HG03342 (cell line): ENCODE results near the gene HNMT.
"Not testable (repeated sequence)": the region's sequence is repeated elsewhere in the genome, so short reads cannot be mapped to it uniquely, and the experiment has no call there.

Source experiments
- ATAC-seq: cut with Tn5 transposase; IDR thresholded peaks from one replicate; pipeline ENCODE4 v1.9.1; 2021; ENCODE audit warnings: mild to moderate bottlenecking, moderate library complexity; ENCODE audit not compliant: unreplicated experiment

HNMT gene

DNA sequence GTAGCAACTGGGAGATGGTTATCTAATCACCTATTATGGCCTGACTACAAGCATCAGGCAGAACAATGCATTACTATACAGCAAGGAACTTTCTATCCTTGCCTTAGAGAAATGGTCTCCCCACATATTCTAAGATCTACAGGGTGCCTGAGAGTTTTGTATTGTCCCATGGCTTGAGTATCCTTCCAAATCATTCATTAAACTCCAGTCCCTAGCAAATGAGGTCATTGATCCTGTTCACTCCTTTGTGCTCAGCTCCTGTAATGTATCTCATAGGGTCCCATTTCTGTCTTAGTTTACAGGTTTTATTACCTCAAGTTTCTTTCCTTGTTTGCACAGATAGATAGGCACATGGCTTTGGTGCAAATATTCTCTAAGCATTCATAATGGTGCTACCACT, 9.0 kb downstream of the HNMT start:
- no peak for ATAC-seq

DNA sequence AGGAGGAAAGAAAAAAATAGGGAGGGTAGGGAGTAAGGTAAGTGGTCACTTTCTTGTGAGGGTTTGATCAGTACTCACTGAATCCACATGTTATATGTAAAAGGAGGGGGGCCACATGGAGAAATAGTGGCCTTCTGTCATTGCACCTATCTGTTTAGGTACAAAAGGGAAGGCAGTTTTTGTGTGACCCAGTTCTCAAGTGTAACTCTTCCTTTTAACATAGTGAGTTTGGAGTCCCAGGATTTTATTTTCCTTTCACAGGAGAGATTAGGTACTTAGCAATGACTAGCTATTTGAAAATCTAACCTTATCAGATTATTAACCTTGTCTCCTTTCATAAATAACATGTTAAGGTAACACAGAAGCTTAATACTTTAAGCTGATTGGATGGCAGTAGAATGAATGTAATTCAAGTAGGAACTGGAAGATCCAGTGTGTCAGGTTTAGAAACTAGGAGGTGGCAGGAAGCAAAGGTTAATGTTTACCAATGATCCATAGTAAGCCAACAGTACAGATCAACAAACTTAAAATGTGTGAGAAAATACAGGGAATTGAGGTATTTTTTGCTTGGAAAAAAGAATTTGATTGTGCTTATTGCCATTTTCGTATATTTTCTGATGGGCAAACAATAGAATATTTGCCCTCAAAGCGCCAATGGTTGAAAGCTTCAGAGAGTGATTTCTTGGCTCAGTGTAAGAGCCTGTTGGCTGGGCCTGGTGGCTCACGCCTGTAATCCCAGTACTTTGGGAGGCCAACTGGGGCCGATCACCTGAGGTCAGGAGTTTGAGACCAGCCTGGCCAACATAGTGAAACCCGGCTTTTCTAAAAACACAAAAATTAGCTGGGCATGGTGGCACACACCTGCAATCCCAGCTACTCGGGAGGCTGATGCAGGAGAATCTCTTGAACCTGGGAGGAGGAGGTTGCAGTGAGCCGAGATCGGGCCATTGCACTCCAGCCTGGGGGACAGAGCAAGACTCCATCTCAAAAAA, 11.3 kb downstream of the HNMT start:
- ATAC-seq, result no peak

DNA sequence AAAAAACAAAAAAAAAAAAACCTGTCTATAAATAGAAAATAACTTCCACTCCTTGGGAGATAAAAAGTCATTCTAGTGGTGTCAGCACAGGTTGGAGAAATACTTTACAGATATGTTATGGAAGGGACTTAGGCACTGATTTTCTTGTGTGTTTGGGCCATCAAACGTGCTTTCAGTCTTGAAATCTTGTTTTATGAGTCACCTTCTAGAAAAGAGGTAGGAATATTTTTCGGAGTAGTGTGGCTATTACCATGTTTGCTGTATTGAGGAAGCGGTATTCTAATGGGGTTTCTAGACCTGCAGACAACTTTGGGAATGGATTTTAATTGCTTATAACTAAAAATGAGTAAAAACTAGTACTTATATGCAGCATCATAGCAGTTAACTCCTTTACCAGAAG, 12.0 kb downstream of the HNMT start:
- ATAC-seq, result no peak

DNA sequence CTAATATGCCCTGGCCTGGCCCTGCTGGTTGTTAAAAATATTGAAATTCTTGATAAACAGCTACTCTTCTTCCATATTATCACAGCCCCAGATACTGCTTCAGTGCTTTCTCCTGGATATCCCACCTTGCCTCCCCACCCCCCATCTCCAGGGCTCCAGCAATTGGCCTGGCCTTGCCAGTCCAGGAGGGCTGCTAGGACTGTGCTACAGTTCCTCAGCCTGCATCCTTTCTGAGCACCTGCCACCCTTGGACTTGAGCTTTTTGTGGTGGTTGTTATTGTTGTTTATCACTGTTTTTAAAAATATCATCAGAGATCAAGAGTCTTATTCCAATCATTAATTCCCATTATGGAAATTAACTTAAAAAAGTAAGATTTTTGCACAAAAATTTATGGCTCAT, 13.5 kb downstream of the HNMT start:
- no peak for ATAC-seq

DNA sequence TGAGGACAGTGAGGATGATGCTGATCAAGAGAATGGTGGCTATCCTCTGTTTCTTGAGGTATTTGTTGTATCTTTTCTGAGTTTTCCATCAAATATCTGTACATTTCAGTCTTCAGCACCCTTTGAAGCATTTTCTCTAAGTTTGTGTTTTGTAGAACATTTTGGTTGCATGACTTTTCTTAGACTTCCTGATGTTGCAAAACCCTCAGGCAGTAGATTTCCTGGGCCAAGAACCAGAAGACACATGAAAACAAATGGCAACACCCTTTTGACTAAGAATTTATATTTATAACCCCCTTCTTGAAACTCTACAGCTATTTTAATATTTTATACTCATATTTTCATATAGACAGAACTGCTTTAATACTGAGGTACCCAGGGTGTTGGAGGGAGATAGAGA, 16.2 kb downstream of the HNMT start:
- no peak for ATAC-seq

DNA sequence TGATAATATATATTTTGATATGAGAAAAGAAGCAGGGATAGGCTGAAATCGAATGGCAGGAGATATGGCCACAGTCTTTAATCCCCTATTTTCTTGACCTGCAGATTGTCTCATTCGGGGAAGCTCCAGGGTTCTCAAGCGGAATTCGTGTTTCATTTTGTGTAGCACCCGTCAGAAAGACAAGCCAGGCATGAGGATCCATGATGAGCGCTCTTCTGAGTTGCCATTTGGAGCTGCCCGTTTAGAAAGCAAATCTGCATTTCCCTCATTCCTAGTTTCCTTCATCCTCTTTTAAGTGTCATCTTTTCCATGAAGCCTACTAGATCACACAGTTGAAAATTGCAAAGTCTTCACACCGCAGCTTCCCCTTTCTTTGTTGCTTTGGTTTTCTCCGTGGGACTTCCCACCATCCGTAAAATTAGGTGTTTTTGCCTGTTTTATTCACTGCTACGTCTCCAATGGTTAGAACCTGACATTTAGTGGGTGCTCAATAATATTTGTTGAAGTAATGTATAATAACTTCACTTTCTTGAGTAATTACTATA, 16.9 kb downstream of the HNMT start:
- ATAC-seq, result no peak

DNA sequence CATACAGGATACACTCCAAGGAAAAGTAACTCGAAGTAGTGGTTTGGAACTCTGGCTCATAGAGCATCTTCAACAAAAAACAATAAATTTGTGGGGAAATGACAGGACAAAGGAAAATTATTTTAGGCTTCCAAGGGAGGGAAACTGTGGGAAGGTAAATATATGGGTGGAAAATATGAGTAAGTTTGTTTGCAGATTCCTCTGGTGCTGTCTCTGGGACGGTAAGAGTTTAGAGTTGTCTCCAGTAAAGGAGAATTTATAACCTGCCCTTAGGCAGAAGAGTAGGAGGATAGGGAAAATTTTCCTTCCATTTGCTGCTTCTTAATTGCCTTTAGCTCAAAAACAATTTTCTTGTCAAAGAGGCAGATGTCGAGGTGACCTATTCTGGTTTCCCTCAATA, 19.3 kb downstream of the HNMT start:
- no peak for ATAC-seq

DNA sequence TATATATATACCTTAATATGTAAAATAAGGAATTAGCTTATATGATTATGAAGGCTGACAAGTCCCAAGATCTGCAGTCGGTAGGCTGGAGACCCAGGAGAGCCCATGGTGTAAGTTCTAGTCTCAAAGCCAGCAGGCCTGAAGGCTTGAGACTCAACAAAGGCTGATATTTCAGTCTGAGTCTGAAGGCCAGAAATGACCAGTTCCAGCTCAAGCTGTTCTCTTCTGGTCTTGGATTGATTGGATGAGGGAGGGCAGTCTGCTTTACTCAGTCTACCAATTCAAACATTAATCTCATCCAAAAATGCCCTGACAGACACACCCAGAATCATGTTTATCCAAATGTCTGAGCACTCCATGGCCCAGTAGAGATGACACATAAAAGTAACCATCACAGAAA, 22.0 kb downstream of the HNMT start:
- no peak for ATAC-seq

DNA sequence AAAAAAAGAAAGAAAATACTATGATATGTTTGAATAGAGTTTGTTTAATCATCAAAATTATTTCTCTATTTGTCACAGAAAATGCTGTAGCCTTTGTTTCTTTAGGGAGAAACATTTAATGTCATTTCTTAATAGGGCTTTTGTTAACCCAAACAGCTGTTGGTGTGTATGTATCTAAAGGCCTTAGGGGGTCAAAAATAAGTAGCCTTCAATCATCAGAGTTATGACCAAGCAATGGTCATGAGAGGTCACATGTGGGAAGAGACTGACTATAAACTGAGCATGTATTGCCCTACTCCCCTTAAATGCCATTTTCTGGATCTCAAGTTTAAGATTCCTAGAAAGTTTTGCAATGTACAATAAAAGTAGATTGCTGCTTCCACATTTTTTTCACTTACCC, 22.7 kb downstream of the HNMT start:
- ATAC-seq, result no peak

DNA sequence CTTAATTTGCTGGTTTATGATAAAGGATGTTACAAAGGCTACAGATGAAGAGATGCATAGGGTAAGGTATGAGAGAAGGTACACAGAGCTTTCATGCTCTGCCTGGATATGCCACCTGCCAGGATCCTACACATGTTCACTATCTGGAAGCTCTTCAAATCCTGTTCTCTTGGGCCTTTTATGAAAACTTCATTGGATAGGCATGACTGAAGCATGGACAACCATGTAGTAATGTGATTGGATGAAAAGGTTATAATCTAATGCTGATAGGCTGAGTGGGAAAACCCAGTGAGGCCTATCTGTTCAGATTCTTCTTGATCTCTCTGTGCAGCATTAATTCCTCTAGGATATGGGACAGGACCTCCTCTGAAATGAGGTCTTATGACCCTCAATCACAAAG, 26.8 kb downstream of the HNMT start:
- ATAC-seq, result no peak

DNA sequence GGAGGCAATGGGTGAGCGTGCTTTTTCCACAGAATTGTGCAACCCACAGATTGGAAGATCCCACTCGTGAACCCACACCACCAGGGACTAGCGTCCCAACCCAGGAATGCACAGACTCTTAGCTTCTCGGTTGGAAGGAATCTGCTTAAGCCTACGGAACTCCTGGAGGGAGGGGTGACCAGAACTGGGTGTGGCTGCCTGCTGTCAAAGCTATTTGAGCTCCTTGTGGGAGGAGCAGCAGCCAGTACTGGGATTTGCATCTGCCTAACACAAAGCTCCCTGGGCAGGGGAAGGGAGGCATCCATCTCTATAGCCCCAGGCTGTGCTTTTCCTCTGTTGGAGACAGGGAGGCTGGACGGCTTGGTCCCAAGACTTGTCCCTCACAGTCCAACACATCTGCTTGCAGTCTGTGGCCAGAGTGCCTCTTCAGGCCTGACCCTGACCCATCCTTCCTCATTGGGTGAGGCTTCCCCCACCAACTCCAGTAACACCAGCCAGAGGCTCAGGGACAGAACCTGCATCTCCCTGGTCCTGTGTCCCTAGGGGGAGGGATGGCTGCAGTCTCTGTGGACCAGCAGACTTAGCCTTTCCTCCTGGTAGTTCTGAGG, 27.9 kb downstream of the HNMT start:
- no peak for ATAC-seq

DNA sequence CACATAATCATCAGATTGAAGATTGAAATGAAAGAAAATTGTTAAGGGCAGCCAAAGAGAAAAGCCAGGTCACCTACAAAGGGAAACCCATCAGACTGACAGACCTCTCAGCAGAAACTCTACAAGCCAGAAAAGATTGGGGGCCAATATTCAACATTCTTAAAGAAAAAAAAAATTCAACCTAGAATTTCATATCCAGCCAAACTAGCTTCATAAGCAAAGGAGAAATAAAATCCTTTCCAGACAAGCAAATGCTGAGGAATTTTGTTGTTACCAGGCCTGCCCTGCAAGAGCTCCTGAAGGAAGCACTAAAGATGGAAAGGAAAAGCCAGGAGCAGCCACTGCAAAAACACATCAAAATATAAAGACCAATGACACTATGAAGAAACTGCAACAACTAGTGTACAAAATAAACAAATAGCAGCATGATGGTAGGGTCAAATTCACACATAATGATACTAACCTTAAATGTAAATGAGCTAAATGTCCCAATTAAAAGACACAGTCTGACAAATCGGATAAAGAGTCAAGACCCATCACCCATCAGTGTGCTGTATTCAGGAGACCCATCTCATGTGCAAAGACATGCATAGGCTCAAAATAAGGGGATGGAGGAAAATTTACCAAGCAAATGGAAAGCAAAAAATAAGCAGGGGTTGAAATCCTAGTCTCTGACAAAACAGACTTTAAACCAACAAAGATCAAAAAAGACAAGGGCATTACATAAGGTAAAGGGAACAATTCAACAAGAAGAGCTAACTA, 29.6 kb downstream of the HNMT start:
- ATAC-seq, result not testable (repeated sequence)

DNA sequence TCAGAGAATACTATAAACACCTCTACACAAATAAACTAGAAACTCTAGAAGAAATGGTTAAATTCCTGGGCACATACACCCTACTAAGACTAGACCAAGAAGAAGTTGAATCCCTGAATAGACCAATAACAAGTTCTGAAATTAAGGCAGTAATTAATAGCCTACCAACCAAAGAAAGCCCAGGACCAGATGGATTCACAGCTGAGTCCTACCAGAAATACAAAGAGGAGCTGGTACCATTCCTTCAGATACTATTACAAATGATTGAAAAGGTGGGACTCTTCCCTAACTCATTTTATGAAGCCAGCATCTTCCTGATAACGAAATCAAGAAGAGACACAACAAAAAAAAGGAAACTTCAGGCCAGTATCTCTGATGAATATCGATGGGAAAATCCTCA, 31.1 kb downstream of the HNMT start:
- ATAC-seq, result not testable (repeated sequence)

DNA sequence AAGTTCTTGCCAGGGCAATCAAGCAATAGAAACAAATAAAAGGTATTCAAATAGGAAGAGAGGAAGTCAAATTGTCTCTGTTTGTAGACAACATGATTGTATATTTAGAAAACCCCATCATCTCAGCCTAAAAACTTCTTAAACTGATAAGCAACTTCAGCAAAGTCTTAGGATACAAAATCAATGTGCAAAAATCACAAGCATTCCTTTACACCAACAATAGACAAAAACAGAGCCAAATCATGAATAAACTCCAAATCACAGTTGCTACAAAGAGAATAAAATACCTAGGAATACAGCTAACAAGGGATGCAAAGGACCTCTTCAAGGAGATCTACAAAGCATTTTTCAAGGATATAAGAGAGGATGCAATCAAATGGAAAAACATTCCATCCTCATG, 31.9 kb downstream of the HNMT start:
- ATAC-seq, result not testable (repeated sequence)

DNA sequence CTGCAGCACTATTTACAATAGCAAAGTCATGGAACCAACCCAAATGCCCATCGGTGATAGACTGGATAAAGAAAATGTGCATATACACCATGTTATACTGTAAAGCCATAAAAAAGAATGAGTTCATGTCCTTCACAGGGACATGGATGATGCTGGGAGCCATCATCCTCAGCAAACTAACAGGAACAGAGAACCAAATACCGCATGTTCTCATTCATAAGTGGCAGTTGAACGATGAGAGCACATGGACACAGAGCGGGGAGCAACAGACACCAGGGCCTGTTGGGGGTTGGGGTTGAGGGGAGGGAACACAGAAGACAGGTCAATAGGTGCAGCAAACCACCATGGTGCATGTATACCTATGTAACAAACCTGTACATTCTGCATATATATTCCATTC, 33.5 kb downstream of the HNMT start:
- ATAC-seq, result no peak

DNA sequence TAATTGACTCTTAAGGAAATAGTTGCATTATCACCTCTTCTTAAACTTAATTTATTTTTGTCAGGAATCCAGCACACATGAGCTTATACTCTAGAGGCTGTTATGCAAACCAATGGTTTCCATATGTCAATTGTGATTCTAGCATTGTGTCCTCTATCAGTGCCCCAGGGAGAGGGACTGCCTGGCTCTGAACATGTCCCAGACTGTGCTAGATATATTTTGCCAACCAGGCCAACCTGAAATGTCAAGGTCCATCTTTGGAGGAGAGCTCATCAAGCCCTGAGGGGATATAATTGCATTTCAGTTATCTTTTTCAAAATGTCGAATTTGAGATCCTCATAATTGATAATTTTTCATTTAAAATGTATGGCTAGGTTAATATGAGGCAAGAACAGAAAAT, 34.2 kb downstream of the HNMT start:
- ATAC-seq, result no peak

DNA sequence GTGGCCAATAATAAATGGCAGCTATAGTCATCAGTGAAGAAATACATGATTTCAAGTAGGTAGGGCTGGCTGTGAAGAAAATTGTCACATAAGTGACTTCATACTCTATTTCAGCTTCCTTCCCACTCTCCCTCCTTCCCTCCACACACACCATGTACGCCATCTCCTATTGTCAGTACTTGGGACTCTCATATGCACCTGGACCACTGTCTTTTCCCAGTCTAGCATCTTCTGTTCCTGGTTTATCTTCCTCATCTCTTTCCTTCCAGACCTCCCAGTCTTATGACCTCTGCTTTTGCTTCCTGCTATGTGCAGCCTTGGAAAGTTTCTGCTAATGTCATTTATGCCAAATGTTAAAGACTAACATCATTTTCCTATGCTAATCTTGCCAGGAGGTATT, 35.0 kb downstream of the HNMT start:
- ATAC-seq, result no peak

DNA sequence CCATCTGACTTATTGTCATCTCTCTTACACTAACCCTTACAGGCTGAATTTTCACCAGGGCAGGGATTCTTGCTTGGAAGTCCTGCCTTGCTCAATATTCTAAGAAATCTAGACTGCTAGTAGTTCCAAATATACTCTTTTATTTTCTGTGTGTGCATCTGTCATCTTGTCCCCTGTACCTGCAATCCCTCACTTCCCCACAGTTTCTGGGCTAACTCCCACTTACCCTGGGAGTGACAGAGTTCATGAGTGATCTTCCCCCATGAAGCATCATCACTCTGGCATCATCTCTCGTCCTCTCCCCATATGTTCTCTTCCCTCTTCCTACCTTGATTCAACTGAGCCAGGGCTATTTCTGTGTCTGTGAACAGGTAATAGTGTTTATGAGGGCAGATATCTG, 35.7 kb downstream of the HNMT start:
- ATAC-seq, result no peak

DNA sequence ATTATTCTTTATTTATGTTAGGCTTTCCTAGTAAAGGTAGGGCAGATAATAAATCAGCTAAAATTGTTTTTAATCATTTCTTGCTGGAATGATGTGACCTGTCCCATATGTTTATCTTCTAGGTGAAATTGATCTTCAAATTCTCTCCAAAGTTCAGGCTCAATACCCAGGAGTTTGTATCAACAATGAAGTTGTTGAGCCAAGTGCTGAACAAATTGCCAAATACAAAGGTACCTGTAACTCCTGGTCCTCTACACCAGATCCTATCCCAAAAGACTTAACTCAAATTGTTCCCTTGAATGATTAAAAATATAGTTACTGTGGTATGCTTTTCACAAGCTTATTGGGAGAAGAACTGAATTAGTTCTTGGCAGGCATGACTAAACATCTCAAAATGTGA, 36.5 kb downstream of the HNMT start:
- no peak for ATAC-seq

DNA sequence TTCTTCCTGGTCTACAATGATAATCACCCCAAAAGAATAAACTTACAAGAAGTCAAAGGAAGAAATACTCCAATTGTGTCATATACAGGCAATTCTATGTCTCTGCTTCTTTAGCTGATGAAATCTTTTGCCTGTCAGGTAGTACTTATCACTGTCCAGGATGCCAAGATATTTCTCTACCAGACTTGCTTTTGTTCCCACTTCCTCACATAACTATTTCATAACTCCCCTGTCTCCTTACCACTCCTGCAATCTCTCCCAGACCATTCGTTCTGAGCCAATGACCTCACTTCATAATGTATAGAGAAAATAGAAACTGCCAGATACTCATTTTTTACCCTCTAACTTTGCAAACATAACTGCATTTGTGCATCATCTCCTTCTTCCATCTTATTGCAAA, 39.1 kb downstream of the HNMT start:
- ATAC-seq, result no peak

DNA sequence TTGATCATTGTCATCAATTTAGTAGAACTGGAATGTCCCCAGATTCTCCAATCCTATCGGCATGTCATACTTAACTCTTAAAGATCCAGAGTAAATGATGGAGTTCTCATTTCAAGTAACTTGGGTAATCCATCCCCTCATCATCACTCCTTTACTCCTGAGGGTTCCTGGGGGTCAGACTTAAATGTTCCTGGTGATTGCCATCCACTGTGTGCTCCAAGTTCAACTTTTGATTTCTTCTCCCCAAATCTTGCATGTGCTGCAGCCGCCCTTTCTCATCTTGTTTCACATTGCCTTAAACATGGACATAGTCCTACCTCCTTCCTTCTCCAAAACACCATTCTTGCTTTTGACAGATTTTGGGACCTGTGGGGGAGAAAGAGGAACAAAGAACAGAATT, 43.2 kb downstream of the HNMT start:
- no peak for ATAC-seq
